ENCODE data around the gene THUMPD1. TPM values are rescaled to one million over a fixed set of nuclear protein-coding genes. Genes with fewer than 3 reads are reported as not detected.
"Not testable (repeated sequence)": the region's sequence is repeated elsewhere in the genome, so short reads cannot be mapped to it uniquely, and the experiment has no call there.

The THUMPD1 gene
- total and polyA plus RNA-seq, 2 donors (not counting 3 experiments of a cell fraction or from before 2014, with no cell fraction given): 27.9 to 29.0 TPM

GRCh38 chr16:20720251-20720650 lies 21.4 kb downstream of the THUMPD1 start:
- dilution Hi-C loops (cut with MboI; ENCODE audit: extremely low pct_ligation_motif_present, low sequenced_read_pairs): no loop called here
- no peak for DNase-seq (ENCODE audit: low read depth, low spot score)
- no TSS peak for BruUV-seq (replicated peaks)
- H3K9me1 ChIP-seq (replicated peaks; ENCODE audit: control insufficient read depth, extremely low read depth, insufficient read depth, low read length): no peaks in the 10 kb centered on the region
- H3K9ac ChIP-seq (replicated peaks; ENCODE audit: extremely low read depth, insufficient read depth, low read length): no peak overlapping the region
- no peaks in the 10 kb centered on the region for H3K9me3 ChIP-seq (replicated peaks; ENCODE audit: control insufficient read depth, insufficient read depth, low read length)
- no peak overlapping the region for H2AFZ ChIP-seq (ENCODE audit: low read depth, low read length)
- POLR2A ChIA-PET: no interaction called here
- FAIRE-seq: no peak
- no peaks in the 10 kb centered on the region for H3K36me3 ChIP-seq (ENCODE audit: control insufficient read depth in 2 of 2, extremely low read depth in 1 of 2, insufficient read depth in 2 of 2, low read length in 2 of 2)
- no peaks in the 10 kb centered on the region for H3K79me2 ChIP-seq (ENCODE audit: control insufficient read depth, insufficient read depth, low read length)
- no peaks in the 10 kb centered on the region for H4K20me1 ChIP-seq (replicated peaks; ENCODE audit: control insufficient read depth, extremely low read depth, insufficient read depth, low read length)
- CTCF ChIA-PET: no interaction called here
- TF ChIP-seq GATA2 (IDR thresholded peaks at IDR 0.05; ENCODE audit: insufficient read depth, insufficient read length, low read depth, low read length): no peak
- no peak for TF ChIP-seq MYC (IDR thresholded peaks at IDR 0.05; ENCODE audit: low read depth, low read length)
- no peak for TF ChIP-seq CTCF (IDR thresholded peaks at IDR 0.05; ENCODE audit: extremely low read depth in 1 of 2, insufficient read depth in 1 of 2, low read depth in 1 of 2, low read length in 2 of 2)
- no peak for TF ChIP-seq FOS (IDR thresholded peaks at IDR 0.05; ENCODE audit: borderline replicate concordance, insufficient read depth, low read length)
- TF ChIP-seq POLR2A (IDR thresholded peaks at IDR 0.05; ENCODE audit: low read depth, low read length): no peak
- no peak for TF ChIP-seq POLR2AphosphoS5 (IDR thresholded peaks at IDR 0.05; ENCODE audit: insufficient read depth, low read depth, low read length)
- TF ChIP-seq EZH2 (IDR thresholded peaks at IDR 0.05; ENCODE audit: borderline replicate concordance, low read depth, low read length, severe bottlenecking): no peak
- no peak for TF ChIP-seq JUN (IDR thresholded peaks at IDR 0.05; ENCODE audit: borderline replicate concordance, insufficient read depth, insufficient read length, low read depth)
- TF ChIP-seq MAX (IDR thresholded peaks at IDR 0.05; ENCODE audit: insufficient read depth, insufficient read length): no peak
- H3K27me3 ChIP-seq (ENCODE audit: control insufficient read depth in 2 of 2, insufficient read depth in 2 of 2, low read length in 2 of 2): peaks cover 0 to 2% of the 10 kb centered on the region in 2 experiments
- H3K4me2 ChIP-seq (ENCODE audit: insufficient read depth, low read length): no peak overlapping the region
- intact Hi-C loops (cut with micrococcal nuclease): no loop called here
- no peaks in the 10 kb centered on the region for H3K4me1 ChIP-seq (ENCODE audit: control insufficient read depth, extremely low read depth, insufficient read depth, low read length)
- no peak overlapping the region for H3K27ac ChIP-seq (ENCODE audit: insufficient read depth, low read depth, low read length)
- no peak overlapping the region for H3K4me3 ChIP-seq (replicated peaks in 1 of 3; ENCODE audit: insufficient read depth in 1 of 3, low read depth in 1 of 3, low read length in 3 of 3)

- H3K79me2 ChIP-seq (ENCODE audit: control insufficient read depth, insufficient read depth, low read length); dilution Hi-C loops (cut with MboI; ENCODE audit: extremely low pct_ligation_motif_present, low sequenced_read_pairs); H3K36me3 ChIP-seq (ENCODE audit: control insufficient read depth in 2 of 2, extremely low read depth in 1 of 2, insufficient read depth in 2 of 2, low read length in 2 of 2); H3K9me1 ChIP-seq (replicated peaks; ENCODE audit: control insufficient read depth, extremely low read depth, insufficient read depth, low read length); CTCF ChIA-PET; H3K4me3 ChIP-seq (replicated peaks in 1 of 3; ENCODE audit: insufficient read depth in 1 of 3, low read depth in 1 of 3, low read length in 3 of 3); H2AFZ ChIP-seq (ENCODE audit: low read depth, low read length); H3K27me3 ChIP-seq (ENCODE audit: control insufficient read depth in 2 of 2, insufficient read depth in 2 of 2, low read length in 2 of 2); H4K20me1 ChIP-seq (replicated peaks; ENCODE audit: control insufficient read depth, extremely low read depth, insufficient read depth, low read length); DNase-seq (ENCODE audit: low read depth, low spot score); intact Hi-C loops (cut with micrococcal nuclease); H3K9ac ChIP-seq (replicated peaks; ENCODE audit: extremely low read depth, insufficient read depth, low read length); H3K9me3 ChIP-seq (replicated peaks; ENCODE audit: control insufficient read depth, insufficient read depth, low read length); POLR2A ChIA-PET; H3K4me1 ChIP-seq (ENCODE audit: control insufficient read depth, extremely low read depth, insufficient read depth, low read length); H3K27ac ChIP-seq (ENCODE audit: insufficient read depth, low read depth, low read length); H3K4me2 ChIP-seq (ENCODE audit: insufficient read depth, low read length); BruUV-seq (replicated peaks); FAIRE-seq: not testable (repeated sequence)
These were observed 23.9 kb downstream of the THUMPD1 start for GRCh38 chr16:20717718-20718117.

All from endothelial cell of umbilical vein (primary cell).